Measurements from ENCODE around the gene CEL.
A peak's percentile ranks its signal among the peaks of the same experiment; 100 is the strongest.

DNA sequence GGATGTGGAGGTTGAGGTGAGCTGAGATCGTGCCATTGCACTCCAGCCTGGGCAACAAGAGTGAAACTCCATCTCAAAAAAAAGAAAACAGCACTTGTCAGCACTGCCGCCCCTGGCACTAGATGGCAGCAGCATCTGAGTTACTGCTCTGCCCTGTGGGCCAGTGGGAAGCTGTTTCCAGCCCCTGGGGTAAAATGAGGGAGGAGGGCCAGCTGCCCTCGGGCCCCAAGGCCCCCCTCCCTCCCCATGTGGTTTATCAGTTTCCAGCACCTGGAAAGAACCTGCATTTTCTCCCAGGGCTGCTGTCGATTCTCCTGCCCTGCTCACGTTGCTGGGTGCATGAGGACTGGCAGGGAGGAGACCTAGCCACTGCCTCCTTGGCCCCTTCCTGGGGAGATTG is 13.2 kb upstream of the CEL start:
- TF ChIP-seq, protein P1, sequence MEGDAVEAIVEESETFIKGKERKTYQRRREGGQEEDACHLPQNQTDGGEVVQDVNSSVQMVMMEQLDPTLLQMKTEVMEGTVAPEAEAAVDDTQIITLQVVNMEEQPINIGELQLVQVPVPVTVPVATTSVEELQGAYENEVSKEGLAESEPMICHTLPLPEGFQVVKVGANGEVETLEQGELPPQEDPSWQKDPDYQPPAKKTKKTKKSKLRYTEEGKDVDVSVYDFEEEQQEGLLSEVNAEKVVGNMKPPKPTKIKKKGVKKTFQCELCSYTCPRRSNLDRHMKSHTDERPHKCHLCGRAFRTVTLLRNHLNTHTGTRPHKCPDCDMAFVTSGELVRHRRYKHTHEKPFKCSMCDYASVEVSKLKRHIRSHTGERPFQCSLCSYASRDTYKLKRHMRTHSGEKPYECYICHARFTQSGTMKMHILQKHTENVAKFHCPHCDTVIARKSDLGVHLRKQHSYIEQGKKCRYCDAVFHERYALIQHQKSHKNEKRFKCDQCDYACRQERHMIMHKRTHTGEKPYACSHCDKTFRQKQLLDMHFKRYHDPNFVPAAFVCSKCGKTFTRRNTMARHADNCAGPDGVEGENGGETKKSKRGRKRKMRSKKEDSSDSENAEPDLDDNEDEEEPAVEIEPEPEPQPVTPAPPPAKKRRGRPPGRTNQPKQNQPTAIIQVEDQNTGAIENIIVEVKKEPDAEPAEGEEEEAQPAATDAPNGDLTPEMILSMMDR (conservative IDR thresholded peaks at IDR 0.05; ENCODE audit: low read depth in 2 of 2): peak; percentile 51 to 74
- TF ChIP-seq EZH2 (IDR thresholded peaks at IDR 0.05; ENCODE audit: low read depth, unreplicated experiment) (no peak), POLR2AphosphoS5 (IDR thresholded peaks at IDR 0.05; ENCODE audit: low read depth) (no peak), STAT1 (IDR thresholded peaks at IDR 0.05; ENCODE audit: unreplicated experiment) (no peak)
- TF ChIP-seq, protein P2, sequence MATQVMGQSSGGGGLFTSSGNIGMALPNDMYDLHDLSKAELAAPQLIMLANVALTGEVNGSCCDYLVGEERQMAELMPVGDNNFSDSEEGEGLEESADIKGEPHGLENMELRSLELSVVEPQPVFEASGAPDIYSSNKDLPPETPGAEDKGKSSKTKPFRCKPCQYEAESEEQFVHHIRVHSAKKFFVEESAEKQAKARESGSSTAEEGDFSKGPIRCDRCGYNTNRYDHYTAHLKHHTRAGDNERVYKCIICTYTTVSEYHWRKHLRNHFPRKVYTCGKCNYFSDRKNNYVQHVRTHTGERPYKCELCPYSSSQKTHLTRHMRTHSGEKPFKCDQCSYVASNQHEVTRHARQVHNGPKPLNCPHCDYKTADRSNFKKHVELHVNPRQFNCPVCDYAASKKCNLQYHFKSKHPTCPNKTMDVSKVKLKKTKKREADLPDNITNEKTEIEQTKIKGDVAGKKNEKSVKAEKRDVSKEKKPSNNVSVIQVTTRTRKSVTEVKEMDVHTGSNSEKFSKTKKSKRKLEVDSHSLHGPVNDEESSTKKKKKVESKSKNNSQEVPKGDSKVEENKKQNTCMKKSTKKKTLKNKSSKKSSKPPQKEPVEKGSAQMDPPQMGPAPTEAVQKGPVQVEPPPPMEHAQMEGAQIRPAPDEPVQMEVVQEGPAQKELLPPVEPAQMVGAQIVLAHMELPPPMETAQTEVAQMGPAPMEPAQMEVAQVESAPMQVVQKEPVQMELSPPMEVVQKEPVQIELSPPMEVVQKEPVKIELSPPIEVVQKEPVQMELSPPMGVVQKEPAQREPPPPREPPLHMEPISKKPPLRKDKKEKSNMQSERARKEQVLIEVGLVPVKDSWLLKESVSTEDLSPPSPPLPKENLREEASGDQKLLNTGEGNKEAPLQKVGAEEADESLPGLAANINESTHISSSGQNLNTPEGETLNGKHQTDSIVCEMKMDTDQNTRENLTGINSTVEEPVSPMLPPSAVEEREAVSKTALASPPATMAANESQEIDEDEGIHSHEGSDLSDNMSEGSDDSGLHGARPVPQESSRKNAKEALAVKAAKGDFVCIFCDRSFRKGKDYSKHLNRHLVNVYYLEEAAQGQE (IDR thresholded peaks at IDR 0.05; ENCODE audit: unreplicated experiment): no peak
